ENCODE measurements around the gene NLRC3. TPM values are rescaled to one million over a fixed set of nuclear protein-coding genes. Genes with fewer than 3 reads are reported as not detected.
A peak's percentile ranks its signal among the peaks of the same experiment; 100 is the strongest.

The NLRC3 gene
- total RNA-seq, 1 donor from 2014 or later = 2.6 TPM

DNA sequence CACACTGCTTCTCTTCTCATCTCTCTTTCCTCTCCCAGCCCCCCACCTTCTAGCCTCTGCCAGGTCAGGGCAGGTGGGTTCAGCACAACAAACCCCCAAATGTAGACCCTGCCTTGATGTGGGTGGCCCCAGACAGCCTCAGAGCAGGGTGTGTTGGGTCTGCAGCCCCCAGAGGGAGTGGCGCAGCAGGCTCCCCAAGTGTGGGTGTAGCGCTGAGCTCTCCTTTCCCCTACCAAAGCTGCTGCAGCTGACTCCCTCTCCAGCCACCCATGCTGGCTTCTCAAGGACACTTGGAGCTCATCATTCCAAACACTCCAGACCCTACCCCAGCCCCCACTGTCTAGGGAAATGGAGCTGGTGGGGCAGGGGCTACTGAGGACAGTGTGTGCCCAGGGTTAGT, 27.3 kb downstream of the NLRC3 start:
- DNase-seq (ENCODE audit: low read depth in 2 of 2) = no peak

DNA sequence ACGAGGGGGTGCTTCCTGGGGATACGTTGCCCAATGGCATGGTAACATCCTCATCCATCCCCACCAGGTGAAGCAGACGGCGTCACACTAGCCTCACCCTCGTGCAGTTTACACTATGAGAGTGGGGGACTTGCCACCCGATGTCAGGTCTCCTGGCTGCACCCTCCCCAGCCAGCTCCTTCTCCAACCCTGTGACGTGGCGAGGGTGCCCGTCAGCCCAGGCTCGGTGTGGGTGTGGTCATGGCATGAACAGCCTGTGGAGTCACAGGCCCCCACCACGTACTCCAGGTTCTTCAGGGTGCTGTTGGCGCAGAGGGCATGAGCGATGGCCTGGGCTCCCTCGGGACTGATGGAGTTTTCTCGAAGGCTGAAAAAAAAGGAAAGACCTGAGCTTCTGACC, 28.3 kb downstream of the NLRC3 start:
- no peak for DNase-seq (ENCODE audit: low read depth in 2 of 2)

DNA sequence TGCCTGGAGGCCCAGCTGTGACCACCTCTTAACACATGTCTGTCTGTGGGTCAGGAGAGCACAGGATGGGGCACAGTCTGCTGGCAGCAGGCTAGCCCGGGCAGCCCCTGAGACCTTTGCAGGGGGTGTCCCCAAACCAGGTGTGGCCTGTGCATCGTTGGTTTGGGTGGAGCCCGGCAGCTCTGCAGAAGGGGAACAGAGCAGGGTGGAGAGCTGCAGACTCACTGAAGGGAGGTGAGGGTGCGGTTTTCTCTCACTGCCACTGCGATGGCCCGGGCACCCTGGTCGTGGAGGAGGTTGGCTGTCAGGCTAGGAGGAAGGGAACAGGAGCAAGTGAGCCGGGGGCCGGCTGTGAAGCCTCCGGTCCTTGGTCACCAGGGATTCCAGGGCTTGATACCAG, 28.8 kb downstream of the NLRC3 start:
- DNase-seq (ENCODE audit: low read depth in 2 of 2) = no peak

DNA sequence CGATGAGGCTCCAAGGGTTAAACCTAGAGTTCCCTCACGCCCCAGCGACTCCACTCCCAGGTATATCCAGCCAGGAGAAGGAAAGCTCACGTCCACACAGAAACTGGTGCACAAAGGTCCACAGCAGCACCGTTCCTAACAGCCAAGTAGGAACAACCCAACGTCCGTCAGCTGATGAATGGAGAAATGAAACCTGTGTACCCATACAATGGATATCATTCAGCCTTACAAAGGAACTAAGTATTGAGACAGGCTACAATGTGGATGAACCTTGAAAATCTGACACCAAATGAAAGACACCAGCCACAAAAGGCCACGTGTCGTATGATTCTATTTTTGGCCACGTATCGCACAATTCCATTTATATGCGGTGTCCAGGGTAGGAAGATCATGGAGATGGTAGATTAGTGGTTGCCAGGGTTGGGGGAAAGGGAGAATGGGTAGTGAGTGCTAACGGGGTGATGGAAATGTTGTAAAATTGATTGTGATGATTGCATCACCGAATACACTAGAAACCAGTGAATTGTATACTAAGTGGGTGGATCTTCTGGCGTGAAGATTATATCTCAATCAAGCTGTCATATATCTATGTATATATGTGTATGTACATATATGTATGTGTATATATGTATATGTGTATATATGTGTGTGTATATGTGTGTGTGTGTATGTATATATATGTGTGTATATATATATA, 30.1 kb downstream of the NLRC3 start:
- DNase-seq (ENCODE audit: low read depth in 2 of 2) = no peak

DNA sequence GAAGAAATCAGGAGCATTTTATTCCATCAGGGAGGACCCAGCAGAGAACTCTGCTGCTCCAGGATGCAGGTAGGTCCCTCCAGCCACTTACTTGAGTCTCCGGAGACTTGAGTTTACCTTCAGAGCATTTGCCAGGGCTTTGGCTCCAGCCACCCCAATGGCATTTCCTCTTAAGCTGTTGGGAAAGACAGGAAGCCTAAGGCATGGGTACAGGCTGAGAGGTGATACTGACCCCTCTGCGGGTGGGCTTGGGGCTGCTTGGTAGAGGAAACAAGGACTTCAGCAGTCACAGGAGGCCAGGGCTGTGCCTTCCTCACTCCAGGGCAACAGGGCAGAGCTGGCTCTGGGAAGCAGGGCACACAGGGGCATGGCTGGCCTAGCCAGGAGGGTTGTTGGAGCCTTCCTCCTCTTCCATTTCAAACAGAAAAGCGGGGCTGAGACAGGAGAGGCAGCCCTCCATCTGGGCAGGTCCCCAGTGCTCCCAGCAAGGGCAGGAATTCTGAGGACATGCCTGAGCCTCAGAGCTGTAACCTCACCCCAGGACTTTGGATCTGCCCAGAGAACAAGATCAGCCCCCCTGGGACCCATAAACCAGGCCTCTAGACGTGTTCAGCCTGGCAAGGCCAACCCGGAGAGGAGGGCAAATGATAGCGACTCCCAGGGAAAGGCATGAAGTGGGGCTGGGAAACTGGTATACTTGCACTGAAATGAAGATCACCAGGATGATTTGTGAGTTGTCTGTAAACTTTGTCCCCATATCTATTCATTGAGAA, 34.4 kb downstream of the NLRC3 start:
- DNase-seq (ENCODE audit: low read depth in 2 of 2) = no peak

DNA sequence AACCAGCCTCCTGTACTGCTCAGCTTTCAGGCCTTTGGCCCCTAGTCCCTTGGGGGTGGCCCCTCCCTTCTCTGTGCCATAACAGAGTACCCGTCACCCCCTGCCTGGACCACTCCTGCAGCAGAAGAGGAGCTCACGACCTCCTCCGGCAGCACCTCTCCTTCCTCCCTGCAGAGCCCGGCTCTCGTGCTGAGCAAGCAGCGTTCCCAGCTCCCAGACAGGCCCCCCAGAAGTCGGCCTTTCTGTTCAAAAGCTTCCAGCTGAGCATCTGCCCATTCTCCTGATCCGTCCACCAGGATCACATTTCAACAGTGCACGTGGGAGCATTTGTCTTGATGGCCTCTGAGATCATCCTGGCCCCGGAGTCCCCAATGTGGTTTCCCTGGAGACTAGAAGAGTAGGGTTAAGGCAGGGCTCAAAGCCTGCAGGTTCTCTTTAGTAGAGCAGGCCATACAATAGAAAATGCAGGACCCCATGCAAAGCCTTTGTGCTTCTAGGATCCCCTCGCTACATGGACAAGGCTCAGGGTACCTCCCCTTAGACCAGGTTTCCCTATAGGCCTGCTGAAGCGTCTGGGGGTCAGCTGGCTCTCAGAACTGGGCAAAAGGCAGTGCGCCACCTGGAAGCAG, 35.6 kb downstream of the NLRC3 start:
- no peak for DNase-seq (ENCODE audit: low read depth in 2 of 2)

DNA sequence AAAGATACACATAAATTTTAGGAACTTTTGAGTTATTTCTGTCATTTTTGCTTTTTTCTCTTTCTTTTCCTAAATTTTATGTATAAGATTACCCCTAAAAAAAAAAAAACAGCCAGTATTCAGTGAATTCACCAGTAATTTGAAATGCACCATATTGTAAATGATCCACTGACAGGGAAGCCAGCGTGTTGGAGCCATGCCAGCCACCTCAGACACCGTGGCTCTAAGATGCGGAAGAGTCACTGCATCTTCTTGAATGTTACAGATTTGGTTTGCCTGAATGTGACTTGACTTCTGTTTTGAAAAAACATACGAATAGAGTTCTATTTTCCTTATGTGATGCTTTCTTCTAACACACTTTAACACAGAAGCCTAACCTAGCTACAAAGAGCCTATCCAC, 39.0 kb downstream of the NLRC3 start:
- no peak for DNase-seq (ENCODE audit: low read depth in 2 of 2)

DNA sequence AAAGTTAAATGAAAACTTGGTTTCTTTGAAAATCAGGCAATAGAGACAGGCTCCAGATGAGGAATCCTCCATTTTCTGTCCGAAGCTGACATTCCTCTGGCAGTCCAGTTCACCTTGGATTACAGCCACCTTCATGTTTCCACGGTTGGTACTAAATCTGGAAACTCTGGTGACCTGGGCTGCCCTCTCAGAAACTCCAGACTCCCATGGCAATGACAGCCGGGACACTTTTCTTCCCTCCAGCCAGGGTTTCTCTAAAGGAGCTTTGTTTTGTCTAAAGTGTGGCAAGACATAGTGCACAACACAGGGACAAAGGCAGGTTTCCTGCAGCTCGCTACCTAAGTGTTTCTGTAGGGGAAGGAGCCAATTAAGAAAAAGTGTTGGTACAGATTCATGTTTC, 40.4 kb downstream of the NLRC3 start:
- no peak for DNase-seq (ENCODE audit: low read depth in 2 of 2)

DNA sequence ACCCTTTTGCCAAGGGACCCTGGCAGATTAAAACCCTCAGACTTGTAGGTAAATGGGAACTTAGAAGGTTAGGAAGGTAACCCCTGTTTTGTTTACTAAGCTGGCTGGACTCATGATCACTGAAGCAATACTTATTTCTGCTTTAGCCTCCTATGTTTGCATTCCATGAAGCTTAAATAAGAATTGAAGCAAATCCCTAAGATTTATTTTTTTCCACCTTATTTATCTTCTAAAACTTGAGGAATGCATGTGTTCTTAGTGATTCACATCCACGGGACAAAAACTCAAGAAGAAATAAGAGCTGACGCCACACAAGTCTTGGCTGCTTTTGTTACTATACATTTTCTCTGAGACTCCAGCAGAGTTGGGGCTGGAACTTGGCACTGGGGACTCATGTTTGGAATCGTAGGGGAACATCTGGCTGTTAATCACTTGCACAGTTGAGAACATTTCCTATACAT, 40.9 kb downstream of the NLRC3 start:
- DNase-seq (ENCODE audit: low read depth in 2 of 2) = no peak

DNA sequence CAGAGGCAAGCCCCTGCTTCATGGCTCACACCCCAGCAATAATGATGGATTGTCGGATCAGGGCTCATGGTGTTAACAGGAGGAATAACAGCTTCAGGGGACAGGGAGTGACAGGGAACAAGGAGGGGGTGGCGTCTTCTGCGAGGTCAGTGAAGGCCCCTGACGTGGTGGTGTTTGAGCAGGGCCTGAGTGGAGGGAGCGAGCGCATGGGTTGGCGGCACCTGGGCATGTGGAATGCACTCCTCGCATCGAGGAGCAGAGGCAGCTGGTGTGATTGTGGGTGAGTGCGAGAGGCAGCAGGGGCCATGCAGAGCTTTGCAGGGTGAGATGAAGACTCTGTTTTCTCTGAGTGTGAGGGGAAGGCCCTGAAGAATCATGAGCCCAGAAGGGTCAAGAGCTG, 43.1 kb downstream of the NLRC3 start:
- no peak for DNase-seq (ENCODE audit: low read depth in 2 of 2)

DNA sequence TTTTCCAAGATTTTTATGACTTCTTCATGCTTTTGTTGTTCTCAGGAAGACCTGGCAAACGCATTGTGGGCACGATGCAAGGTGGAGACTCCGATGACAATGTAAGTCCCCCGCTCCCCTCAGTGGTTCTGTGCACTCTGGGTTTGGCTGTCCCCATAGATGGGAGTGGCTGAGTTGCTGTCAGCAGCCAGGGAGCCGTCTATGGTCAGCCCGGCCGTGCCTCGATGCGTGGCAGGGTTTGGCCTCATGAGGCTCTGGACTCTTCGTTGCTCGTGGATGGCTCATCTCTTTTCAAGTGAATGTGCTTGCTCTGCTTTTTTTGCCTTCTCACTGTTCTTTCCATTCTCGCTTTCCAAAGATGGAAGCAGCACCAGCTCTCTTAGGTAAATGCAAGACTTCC, 44.5 kb downstream of the NLRC3 start:
- no peak for DNase-seq (ENCODE audit: low read depth in 2 of 2)

DNA sequence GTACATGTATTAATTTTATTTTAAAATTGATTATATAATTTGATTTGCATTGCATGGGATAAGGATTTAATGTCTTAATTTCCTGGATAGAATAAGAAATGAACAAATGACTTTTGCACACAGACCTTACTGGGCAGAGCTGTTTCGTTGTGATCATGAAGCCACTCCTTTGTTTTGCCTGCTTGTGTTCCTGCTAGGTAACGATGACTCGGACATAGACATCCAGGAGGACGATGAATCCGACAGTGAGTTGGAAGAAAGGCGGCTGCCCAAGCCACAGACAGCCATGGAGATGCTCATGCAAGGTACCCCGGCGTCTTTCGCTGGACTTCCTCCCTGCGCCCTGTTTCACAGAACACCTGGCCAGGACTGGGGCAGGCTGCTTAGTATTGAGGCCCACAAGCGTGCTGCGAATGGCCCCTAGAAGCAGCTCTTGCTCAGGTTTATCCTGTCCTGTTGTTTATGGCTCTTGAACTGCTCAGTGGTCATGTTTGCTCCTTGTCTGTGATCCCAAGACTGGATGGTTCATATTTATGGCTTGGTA, 46.8 kb downstream of the NLRC3 start:
- no peak for DNase-seq (ENCODE audit: low read depth in 2 of 2)

DNA sequence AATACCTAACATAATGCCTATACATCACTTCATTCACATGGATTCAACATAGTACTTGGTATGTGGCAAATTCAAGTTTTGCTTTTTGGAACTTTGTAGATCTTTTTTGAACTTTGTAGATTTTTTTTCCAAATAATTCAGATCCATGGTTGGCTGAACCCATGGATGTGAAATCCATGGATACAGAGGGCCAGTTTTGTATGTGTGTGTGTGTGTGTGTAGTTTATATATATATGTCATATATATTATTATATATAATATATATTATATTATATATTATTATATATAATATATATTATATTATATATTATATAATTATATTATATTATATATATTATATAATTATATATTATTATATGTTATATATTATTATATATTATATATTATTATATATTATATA, 48.0 kb downstream of the NLRC3 start:
- DNase-seq (ENCODE audit: low read depth in 2 of 2) = no peak

DNA sequence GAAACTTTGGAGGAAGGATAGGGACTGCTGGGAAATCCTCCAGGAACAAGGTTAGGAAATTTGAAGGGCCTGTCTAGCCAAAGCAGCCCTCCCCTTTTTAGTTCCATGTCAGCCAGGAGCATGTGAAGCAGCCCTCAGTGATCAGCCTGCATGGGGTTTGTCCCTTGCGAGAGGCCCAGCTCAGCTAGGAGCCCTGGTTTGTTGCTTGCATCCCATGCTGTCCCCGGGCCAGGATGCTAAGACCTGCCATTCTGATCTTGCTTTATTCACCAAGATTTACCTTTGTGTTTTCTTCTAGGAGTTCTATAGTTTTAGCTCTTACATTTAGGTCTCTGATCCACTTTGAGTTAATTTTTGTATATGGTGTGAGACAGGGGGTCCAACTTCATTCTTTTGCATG, 48.8 kb downstream of the NLRC3 start:
- no peak for DNase-seq (ENCODE audit: low read depth in 2 of 2)

DNA sequence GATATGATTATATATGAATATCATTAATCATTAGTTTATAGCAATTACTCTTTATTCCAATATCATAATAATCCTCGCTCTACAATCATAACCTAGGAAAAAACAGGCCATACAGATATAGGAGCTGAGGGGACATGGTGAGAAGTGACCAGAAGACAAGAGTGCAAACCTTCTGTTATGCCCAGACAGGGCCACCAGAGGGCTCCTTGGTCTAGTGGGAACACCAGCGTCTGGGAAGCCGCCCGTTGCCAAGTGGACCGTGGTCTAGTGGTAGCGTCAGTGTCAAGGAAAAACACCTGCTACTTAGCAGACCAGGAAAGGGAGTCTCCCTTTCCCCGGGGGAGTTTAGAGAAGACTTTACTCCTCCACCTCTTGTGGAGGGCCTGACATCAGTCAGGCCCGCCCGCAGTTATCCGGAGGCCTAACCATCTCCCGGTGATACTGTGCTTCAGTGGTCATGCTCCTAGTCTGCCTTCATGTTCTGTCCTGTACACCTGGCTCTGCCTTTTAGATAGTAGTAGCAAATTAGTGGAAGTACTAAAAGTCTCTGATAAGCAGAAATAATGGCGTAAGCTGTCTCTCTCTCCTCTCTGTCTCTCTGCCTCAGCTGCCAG, 49.9 kb downstream of the NLRC3 start:
- DNase-seq (ENCODE audit: low read depth in 2 of 2) = peak; percentile 73 to 75

DNA sequence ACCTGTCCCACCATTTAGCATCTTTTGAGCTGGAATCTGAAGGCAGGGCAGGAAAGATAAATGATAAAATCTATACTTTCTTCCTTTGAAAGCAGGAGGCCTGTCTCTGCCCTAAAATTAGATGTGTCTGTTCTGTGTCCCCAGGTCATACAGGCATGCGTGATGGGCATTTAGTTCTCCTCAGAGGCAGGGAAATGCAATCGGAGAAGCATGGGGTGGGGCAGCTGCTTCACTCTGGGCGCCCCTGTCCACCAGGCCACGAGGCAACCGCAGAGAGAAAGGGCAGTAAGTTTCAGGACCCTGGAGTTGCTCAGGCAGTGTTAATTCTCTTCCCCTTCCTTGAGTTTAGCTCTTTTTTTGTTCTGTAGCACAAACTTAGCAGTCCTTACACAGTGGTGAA, 51.3 kb downstream of the NLRC3 start:
- no peak for DNase-seq (ENCODE audit: low read depth in 2 of 2)

DNA sequence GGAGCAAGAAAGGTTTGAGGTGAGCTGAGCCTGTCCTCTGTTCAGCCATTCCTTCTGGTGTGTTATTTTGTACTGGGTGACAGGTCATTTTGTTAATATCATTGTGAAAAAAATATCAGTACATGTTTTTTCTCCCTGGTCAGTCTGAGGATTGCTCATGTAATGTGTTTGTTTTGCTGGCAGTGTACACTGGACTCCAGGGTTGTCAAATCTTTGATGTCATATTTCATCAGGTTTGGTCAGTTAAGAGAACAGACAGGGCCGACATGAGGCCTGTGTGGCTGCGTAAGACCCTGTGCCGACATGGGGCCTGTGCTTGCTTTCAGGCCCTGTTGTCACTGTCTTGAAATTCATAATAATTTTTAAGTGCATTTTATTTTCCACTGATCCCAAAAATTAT, 53.9 kb downstream of the NLRC3 start:
- no peak for DNase-seq (ENCODE audit: low read depth in 2 of 2)

DNA sequence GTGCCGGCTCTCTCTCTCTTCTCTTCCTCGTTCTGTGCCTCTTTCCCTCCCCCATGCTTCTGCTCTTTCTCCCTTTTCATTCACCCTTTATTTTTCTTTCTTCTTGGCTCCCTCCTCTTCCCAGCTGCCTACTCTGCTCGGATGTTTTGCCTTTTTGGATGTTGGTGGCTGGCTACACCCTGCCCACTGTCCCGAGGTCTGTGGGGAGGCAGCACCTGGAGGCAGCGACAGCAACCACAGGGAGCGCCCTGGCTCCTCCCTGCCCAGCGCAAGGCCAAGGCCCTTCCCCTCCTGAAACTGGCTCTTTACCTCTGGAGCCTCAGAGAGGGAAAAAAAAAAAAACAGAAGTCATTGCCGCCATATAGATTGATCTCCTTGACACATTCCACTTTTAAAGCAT, 56.4 kb downstream of the NLRC3 start:
- no peak for DNase-seq (ENCODE audit: low read depth in 2 of 2)

DNA sequence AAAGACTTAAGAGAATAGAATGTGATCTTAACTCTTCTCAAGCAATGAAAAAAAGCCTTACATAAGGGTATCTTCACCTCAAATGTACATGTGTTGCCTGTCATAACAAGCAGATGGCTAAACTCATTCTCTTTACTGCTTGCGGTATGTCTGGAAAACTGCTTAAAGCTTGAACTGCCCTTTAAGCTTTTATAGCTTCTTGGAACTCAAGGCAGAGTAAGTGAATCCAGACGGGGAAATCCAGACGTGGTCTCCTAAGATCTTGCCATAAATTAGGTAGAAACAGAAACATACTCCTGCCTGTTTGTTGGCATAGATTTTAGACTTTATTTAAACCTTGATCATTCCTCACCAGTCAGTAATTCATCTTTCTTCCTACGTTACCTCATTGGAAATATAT, 56.8 kb downstream of the NLRC3 start:
- no peak for DNase-seq (ENCODE audit: low read depth in 2 of 2)

DNA sequence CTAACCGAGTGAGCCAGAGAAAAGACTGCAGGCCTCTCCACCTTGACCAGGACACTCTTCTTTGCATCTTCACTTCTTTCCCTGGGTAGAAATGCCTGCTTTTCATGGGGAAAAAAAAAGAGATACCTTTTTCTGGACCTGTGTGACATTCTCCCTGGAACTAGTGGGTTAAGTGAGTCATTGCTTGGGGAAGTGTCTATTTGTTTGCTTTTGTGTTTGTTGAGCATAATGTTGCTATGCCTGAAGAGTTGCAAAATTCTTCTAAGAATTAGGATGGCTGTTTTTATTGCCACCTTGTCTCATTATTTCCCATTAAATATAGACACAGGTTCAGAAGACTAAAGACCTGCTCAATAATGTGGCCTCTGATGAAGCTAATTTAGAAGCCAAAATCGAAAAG, 57.6 kb downstream of the NLRC3 start:
- no peak for DNase-seq (ENCODE audit: low read depth in 2 of 2)

DNA sequence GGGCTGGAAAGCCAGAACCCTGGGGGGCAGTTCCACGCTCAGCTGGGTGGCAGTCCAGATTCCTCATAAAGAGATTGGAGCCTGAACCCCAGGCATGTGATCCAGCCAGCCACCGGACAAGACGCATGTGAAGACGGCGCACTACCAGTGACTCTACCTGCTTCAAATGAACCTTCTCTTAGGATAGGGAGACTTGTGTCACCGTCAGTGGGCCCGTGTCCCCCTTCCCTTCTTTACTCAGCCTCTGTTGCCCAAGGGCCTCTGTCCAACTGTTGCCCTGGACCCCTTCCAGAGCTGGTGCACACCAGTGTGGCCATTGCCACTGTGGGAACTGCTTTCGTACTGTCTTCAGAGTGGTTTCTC, 58.2 kb downstream of the NLRC3 start:
- DNase-seq (ENCODE audit: low read depth in 2 of 2) = no peak

DNA sequence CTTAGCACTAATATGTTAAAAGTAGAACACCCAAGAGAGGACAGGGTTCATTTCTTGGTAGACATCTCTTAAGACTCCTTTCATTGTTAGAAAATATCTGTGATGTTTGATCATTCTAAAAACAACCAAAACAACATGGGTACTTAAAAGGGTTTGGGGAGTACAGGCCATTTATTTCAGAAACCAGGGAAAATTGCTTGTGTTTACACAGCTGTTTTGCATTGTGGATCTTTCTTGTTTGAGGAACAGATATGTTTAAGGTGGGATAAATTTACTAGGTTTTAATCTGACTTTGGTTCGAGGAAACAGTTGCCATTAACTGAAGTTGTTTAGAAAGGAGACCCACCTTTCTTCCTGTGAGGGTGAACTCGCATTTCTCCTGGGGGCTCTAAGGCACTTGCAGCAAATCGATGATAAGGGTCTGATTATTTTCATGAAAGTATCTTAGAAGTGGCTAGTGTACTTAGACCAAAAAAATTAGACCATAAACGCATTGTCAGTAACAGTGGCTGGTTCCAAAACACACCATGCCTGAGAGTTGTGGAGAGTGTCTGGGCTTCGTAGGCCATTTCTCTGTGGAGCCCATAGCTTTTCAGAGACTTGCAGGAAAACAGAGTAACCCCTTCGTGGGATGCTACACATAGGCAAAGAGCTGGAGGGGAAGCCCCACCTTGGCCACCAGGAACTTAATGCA, 58.8 kb downstream of the NLRC3 start:
- no peak for DNase-seq (ENCODE audit: low read depth in 2 of 2)

All from lung microvascular endothelial cell (primary cell).